MM.1S (cell line): ENCODE results near the gene MRPL53.

Experiments used
- CTCF ChIP-seq: fragments of 300-600 bp; sonication (generic); IDR thresholded peaks from 2 replicates; pipeline ENCODE4 v1.5.1; 2016; ENCODE audit warnings: antibody characterized with exemption, low read length, mixed read lengths
- EZH2 ChIP-seq: fragments of 300-600 bp; sonication (generic); optimal IDR thresholded peaks from 2 replicates; pipeline ENCODE3; 2017; ENCODE audit warnings: low read depth, mild to moderate bottlenecking, antibody characterized with exemption, low read length, mixed read lengths
- EZH2phosphoT487 ChIP-seq: fragments of 300-600 bp; sonication (generic); IDR thresholded peaks from 2 replicates; pipeline ENCODE4 v1.6.1; 2018; ENCODE audit warnings: antibody characterized with exemption, low read length

DNA sequence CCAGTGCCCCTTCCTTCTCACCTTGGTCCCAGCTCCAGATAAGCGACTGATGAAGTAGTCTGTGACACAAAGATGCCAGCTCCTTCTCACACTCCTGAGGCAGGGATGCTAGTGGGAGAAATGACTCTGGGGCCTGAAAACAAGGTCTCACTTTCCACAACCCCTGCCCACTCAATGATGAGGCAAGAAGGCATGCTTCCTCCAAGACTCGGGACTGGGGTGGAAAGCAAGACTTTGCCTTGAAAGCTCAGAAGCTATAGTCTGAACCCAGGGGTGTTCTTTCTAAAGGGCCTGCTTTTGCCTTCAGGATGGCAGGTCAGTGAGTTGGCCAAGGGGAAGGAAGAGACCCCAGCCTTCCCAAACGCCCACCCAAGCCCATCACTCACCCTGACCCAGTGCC, 9.0 kb upstream of the MRPL53 start:
- TF ChIP-seq EZH2 (no peak), CTCF (no peak), EZH2phosphoT487 (no peak)
